HAP-1 (cell line): ENCODE measurements around the gene CCDC194.

Source experiments
- DNase-seq, 2 experiments: peaks; one replicate each; pipeline ENCODE4 v3.0.0-alpha.2; 2016 to 2020; ENCODE audit warnings: low spot score in 2 of 2
- H3K27me3 ChIP-seq: fragments of 250-450 bp; sonication (Bioruptor Pico); 2 replicates; pipeline ENCODE4 v1.5.1; 2020; ENCODE audit warnings: low read depth, mild to moderate bottlenecking, moderate library complexity
- H3K36me3 ChIP-seq: fragments of 250-450 bp; sonication (Bioruptor Pico); replicated peaks from 2 replicates; pipeline ENCODE4 v1.5.1; 2020; ENCODE audit warnings: mild to moderate bottlenecking
- H3K4me1 ChIP-seq: fragments of 250-450 bp; sonication (Bioruptor Pico); 2 replicates; pipeline ENCODE4 v1.5.1; 2020; ENCODE audit warnings: mild to moderate bottlenecking
- H3K4me3 ChIP-seq: fragments of 250-450 bp; sonication (Bioruptor Pico); 2 replicates; pipeline ENCODE4 v1.5.1; 2020; ENCODE audit warnings: mild to moderate bottlenecking, moderate library complexity
- H3K9me3 ChIP-seq: fragments of 250-450 bp; sonication (Bioruptor Pico); 2 replicates; pipeline ENCODE4 v1.5.1; 2020; ENCODE audit warnings: mild to moderate bottlenecking, moderate library complexity
- in situ Hi-C: fragments of 300-500 bp; cut with MboI; formaldehyde crosslinking; loops from 3 replicates; pipeline ENCODE4 v1.14.3; 2020; ENCODE audit warnings: low sequenced_read_pairs, inconsistent platforms, mixed read lengths

CCDC194 gene

GRCh38 chr19:17393914-17394313 is at the start of gene CCDC194:
Gene CCDC194, minus strand, starts transcription at chr19:17394196. Its CDS starts 38 bp downstream, at chr19:17394158.
- H3K4me1 ChIP-seq: peaks cover 6% of the 10 kb centered on the region
- H3K36me3 ChIP-seq: peaks cover 24% of the 10 kb centered on the region
- H3K9me3 ChIP-seq: peaks cover 11% of the 10 kb centered on the region
- H3K27me3 ChIP-seq: no peaks in the 10 kb centered on the region
- in situ Hi-C loops: no loop called here
- no peak within 1 kb of the TSS for H3K4me3 ChIP-seq
- no peak for DNase-seq

- Histone ChIP-seq H3K36me3 (no peaks in the 10 kb centered on the region), H3K4me3 (no peak overlapping the region), H3K9me3 (no peaks in the 10 kb centered on the region), H3K4me1 (no peaks in the 10 kb centered on the region), H3K27me3 (no peaks in the 10 kb centered on the region)
- in situ Hi-C loops: no loop called here
- DNase-seq: peak in 1 of 2 experiments; percentile 48
Observed at GRCh38 chr19:17441241-17442021, 47.4 kb upstream of the CCDC194 start.

GRCh38 chr19:17436874-17437267 is 42.9 kb upstream of the CCDC194 start:
- in situ Hi-C loops: no loop called here
- H3K4me1 ChIP-seq: no peaks in the 10 kb centered on the region
- H3K9me3 ChIP-seq: no peaks in the 10 kb centered on the region
- H3K4me3 ChIP-seq: no peak overlapping the region
- no peaks in the 10 kb centered on the region for H3K27me3 ChIP-seq
- no peaks in the 10 kb centered on the region for H3K36me3 ChIP-seq
- DNase-seq: no peak

DNA sequence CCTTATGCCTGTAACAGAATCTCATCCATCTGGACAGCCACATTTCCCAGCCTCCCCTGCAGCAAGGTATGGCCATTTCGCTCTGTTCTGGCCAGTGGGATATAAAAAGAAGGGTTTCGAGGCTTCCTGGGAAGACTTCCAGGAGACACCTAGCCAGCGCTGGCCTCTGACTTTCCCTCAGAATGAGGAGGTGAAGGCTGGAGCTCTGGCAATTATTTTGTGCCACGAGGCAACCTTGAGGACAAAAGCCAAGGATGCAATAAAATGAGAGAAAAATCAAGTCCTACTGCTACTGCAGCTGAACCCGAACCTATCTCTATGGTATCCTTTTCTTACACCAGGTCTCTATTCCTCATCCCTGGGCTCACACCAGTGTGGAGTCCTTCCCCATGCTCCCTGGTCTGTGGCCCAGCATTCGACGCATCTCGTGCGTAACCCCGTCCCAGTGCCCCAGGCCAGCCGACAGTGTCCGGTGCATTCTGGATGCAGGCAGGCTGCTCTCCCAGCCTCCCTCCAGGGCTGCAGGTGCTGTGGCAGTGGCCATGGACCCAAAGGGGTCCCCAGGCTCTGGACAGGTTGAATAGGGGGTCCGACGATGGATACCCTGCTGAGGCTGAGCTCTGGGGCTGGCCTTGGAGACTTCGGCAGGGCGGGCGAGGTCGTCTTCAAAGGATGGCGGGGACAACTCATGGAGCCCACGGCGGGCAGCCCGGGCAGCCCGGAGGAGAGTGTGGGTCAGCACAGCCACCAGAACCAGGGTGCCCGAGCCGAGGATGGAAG is 42.3 kb upstream of the CCDC194 start:
- DNase-seq: no peak
- no peaks in the 10 kb centered on the region for H3K4me1 ChIP-seq
- in situ Hi-C loops: no loop called here

DNA sequence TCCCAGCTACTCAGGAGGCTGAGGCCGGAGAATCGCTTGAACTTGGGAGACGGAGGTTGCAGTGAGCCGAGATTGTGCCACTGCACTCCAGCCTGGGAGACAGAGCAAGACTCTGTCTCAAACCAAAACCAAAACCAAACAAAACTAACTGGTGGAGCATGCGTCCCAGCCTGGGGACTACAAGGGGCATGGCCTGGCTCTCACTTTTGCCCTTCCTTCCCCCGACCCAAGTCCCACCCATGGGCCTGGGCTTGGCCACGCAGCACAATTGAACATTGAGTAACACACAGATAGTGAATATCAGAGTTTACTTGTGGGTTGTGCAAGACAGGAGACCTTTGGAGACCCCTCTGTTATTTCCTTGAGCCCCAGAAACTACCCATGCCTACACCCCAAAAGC is 41.2 kb upstream of the CCDC194 start:
- in situ Hi-C loops: no loop called here
- Histone ChIP-seq H3K4me1 (no peaks in the 10 kb centered on the region), H3K36me3 (no peaks in the 10 kb centered on the region), H3K4me3 (no peak overlapping the region), H3K9me3 (no peaks in the 10 kb centered on the region), H3K27me3 (no peaks in the 10 kb centered on the region)
- DNase-seq: no peak

More for the DNA sequence above, 42.3 kb upstream of the CCDC194 start:
- H3K4me3 ChIP-seq: no peak overlapping the region
- H3K9me3 ChIP-seq: no peaks in the 10 kb centered on the region
- H3K27me3 ChIP-seq: no peaks in the 10 kb centered on the region
- H3K36me3 ChIP-seq: no peaks in the 10 kb centered on the region

DNA sequence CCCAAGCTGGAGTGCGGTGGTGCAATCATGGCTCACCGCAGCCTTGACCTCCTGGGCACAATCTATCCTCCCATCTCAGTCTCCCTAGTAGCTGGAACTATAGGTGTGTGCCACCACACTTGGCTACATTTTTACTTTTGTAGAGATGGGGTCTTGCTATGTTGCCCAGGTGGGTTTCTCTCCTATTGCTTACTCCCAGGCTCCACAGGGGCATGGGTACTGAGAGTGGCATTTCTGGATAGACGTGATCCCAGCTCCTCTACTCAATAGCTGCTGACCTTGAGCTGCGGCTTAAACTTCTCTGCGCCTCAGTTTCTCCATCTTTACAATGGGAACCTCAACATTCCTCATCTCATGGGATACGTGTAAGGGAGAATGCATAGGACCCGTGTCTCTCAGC is 37.4 kb upstream of the CCDC194 start:
- H3K27me3 ChIP-seq: no peaks in the 10 kb centered on the region
- no peaks in the 10 kb centered on the region for H3K4me1 ChIP-seq
- H3K9me3 ChIP-seq: no peaks in the 10 kb centered on the region
- H3K36me3 ChIP-seq: no peaks in the 10 kb centered on the region
- in situ Hi-C loops: no loop called here
- no peak for DNase-seq
- H3K4me3 ChIP-seq: no peak overlapping the region

DNA sequence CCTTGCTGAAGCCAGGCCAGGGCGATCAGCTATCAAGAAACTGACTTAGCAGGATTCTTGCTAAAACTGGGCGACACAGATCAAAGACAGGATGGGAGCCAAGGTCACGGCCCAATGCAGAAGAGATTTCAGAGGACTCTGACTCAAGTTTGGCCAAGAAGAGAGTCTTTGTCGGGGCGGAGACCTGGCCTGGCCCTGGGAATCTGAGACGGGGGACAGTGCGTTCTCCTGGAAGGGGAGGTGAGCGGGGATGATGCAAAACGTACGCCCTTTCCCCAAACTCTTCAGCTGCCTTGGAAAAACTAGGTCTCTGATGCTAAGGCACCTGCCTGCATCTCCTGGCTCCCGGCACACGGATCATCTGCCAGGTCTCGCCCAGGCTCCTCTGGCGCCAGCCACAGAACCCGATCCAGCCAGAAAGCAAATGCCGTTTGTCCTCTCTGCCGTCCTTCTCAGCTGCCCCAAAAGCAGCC is 35.7 kb upstream of the CCDC194 start:
- no peaks in the 10 kb centered on the region for H3K27me3 ChIP-seq
- no peak for DNase-seq
- in situ Hi-C loops: no loop called here
- no peak overlapping the region for H3K4me3 ChIP-seq
- H3K9me3 ChIP-seq: no peaks in the 10 kb centered on the region
- H3K4me1 ChIP-seq: no peaks in the 10 kb centered on the region; the same call in 1 of the 2 replicates
- H3K36me3 ChIP-seq: no peaks in the 10 kb centered on the region

GRCh38 chr19:17424743-17425365 is 30.9 kb upstream of the CCDC194 start:
- H3K9me3 ChIP-seq: no peaks in the 10 kb centered on the region
- in situ Hi-C loops: no loop called here
- H3K4me1 ChIP-seq: no peaks in the 10 kb centered on the region; the same call in none of the 2 replicates
- no peaks in the 10 kb centered on the region for H3K27me3 ChIP-seq
- peak overlapping the region; percentile 11; the same call in 1 of the 2 replicates for H3K4me3 ChIP-seq
- peak; percentile 63 to 91 for DNase-seq
- no peaks in the 10 kb centered on the region; the same call in 1 of the 2 replicates for H3K36me3 ChIP-seq

- Histone ChIP-seq H3K4me1 (peaks cover 7% of the 10 kb centered on the region), H3K9me3 (no peaks in the 10 kb centered on the region; the same call in 1 of the 2 replicates), H3K36me3 (no peaks in the 10 kb centered on the region; the same call in 1 of the 2 replicates), H3K4me3 (no peak overlapping the region), H3K27me3 (no peaks in the 10 kb centered on the region)
- in situ Hi-C loops: no loop called here
- no peak for DNase-seq
Observed at GRCh38 chr19:17423429-17424208, 29.6 kb upstream of the CCDC194 start.

DNA sequence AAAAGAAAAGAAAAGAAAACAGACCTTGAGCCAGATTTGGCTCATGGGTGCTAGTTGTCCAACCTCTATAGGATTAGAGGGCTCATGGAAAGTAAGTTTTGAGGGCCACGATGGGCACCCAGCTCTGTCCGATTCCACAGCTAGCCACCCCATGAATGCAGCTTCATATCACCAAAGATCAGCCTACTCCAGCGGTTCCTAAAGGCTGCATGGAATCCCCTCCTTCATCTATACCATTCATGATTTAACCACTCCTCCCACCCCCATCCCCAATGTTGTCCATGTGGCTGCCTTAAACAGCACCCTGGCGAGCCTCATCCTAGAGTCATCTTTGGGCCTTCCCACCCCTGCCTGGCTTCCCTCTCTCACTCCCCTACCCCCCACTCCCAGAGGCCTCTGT is 27.9 kb upstream of the CCDC194 start:
- in situ Hi-C loops: no loop called here
- Histone ChIP-seq H3K4me3 (no peak overlapping the region), H3K9me3 (no peaks in the 10 kb centered on the region; the same call in 1 of the 2 replicates), H3K4me1 (peaks cover 7% of the 10 kb centered on the region), H3K27me3 (no peaks in the 10 kb centered on the region), H3K36me3 (no peaks in the 10 kb centered on the region; the same call in 1 of the 2 replicates)
- no peak for DNase-seq

GRCh38 chr19:17420475-17420924 is 26.5 kb upstream of the CCDC194 start:
- Histone ChIP-seq H3K4me1 (peaks cover 8% of the 10 kb centered on the region), H3K4me3 (peak overlapping the region; percentile 63), H3K9me3 (no peaks in the 10 kb centered on the region; the same call in 1 of the 2 replicates), H3K36me3 (peaks cover 3% of the 10 kb centered on the region; the same call in 1 of the 2 replicates), H3K27me3 (no peaks in the 10 kb centered on the region)
- peak in 1 of 2 experiments; percentile 63 for DNase-seq
- in situ Hi-C loops: no loop called here

GRCh38 chr19:17419621-17420474 is 25.9 kb upstream of the CCDC194 start, which contains the start of gene MVB12A:
Gene MVB12A, plus strand, starts transcription at chr19:17420047. Its CDS starts 89 bp downstream, at chr19:17420136.
- Histone ChIP-seq H3K9me3 (no peaks in the 10 kb centered on the region; the same call in 1 of the 2 replicates), H3K4me1 (peaks cover 13% of the 10 kb centered on the region), H3K4me3 (peak within 1 kb of the TSS; percentile 63), H3K27me3 (no peaks in the 10 kb centered on the region), H3K36me3 (peaks cover 3% of the 10 kb centered on the region; the same call in 1 of the 2 replicates)
- peak; percentile 98 for DNase-seq
- in situ Hi-C loops: no loop called here
